BJ (cell line): ENCODE results near the gene CD93. TPM values are rescaled to one million over a fixed set of nuclear protein-coding genes. Genes with fewer than 3 reads are reported as not detected.

Experiments
- CTCF ChIA-PET: fragments of 350-600 bp; formaldehyde crosslinking; extraction: SDS; loops from one replicate; lab custom pipeline; 2021; ENCODE audit warnings: antibody characterized with exemption, inconsistent platforms; lab: Yijun Ruan, JAX
- POLR2A ChIA-PET: fragments of 300-600 bp; sonication (Branson Sonifier 250); formaldehyde crosslinking; extraction: SDS; loops from one replicate; lab custom pipeline; 2021; ENCODE audit warnings: antibody characterized with exemption; lab: Charles Lee
- DNase-seq: peaks from one replicate; pipeline ENCODE4 v3.0.0-alpha.2; 2011; ENCODE audit warnings: low read depth
- H3K27me3 ChIP-seq: 2 replicates; pipeline ENCODE4 v1.6.0; 2011; ENCODE audit warnings: low read length; ENCODE audit not compliant: control insufficient read depth, insufficient read depth
- H3K36me3 ChIP-seq: 2 replicates; pipeline ENCODE4 v1.5.1; 2011; ENCODE audit warnings: low read length; ENCODE audit not compliant: control insufficient read depth, insufficient read depth
- H3K4me3 ChIP-seq: 2 replicates; pipeline ENCODE4 v1.5.1; 2011; ENCODE audit warnings: low read depth, mild to moderate bottlenecking, control low read depth, low read length
- CTCF ChIP-seq: IDR thresholded peaks from 2 replicates; pipeline ENCODE4 v1.5.1; 2011; ENCODE audit warnings: low read depth, mild to moderate bottlenecking, control low read depth, inconsistent platforms, low read length, moderate library complexity; ENCODE audit not compliant: insufficient read depth
- polyA plus RNA-seq: library from polyadenylated mRNA; depleted of rRNA; stranded (reverse); fragments of >200 nt; gene quantifications from 2 replicates; pipeline ENCODE4 v1.2.3, GENCODE V29; 2011

CD93 gene
- polyA plus RNA-seq, 1 experiment, result not detected

GRCh38 chr20:23039136-23039875 lies 46.8 kb downstream of the CD93 start:
- POLR2A ChIA-PET, result no interaction called here
- no peaks in the 10 kb centered on the region for H3K36me3 ChIP-seq
- H3K4me3 ChIP-seq, result no peak overlapping the region
- CTCF ChIA-PET, result interaction anchor here (0.5 to 1.0 kb wide), 2 partner anchors 12 to 17 kb away, joined by 3 read pairs; no protein-coding TSS in a partner anchor
- H3K27me3 ChIP-seq, result peaks cover 2% of the 10 kb centered on the region; the same call in 1 of the 2 replicates
- DNase-seq, result no peak
- TF ChIP-seq CTCF, result no peak

- no peaks in the 10 kb centered on the region for H3K27me3 ChIP-seq
- TF ChIP-seq CTCF, result no peak
- H3K4me3 ChIP-seq, result no peak overlapping the region
- no peak for DNase-seq
- POLR2A ChIA-PET, result no interaction called here
- CTCF ChIA-PET, result interaction anchor here (0.7 to 1.0 kb wide), 2 partner anchors 9 to 14 kb away, joined by 3 read pairs; no protein-coding TSS in a partner anchor
- no peaks in the 10 kb centered on the region for H3K36me3 ChIP-seq
These were observed 49.1 kb downstream of the CD93 start for GRCh38 chr20:23037017-23037481.

- H3K27me3 ChIP-seq, result no peaks in the 10 kb centered on the region
- no peaks in the 10 kb centered on the region for H3K36me3 ChIP-seq
- no peak for TF ChIP-seq CTCF
- ChIA-PET POLR2A (no interaction called here), CTCF (no interaction called here)
- no peak for DNase-seq
- H3K4me3 ChIP-seq, result no peak overlapping the region
These were observed 49.8 kb downstream of the CD93 start for GRCh38 chr20:23036371-23036770.

- CTCF ChIA-PET, result no interaction called here
These were observed 50.4 kb downstream of the CD93 start for GRCh38 chr20:23035731-23036130.

More at GRCh38 chr20:23035731-23036130, 50.4 kb downstream of the CD93 start:
- TF ChIP-seq CTCF, result no peak
- no peaks in the 10 kb centered on the region for H3K36me3 ChIP-seq
- no peak overlapping the region for H3K4me3 ChIP-seq
- no peaks in the 10 kb centered on the region for H3K27me3 ChIP-seq
- POLR2A ChIA-PET, result no interaction called here
- no peak for DNase-seq
